ENCODE results near the gene GCFC2.

GCFC2 gene

DNA sequence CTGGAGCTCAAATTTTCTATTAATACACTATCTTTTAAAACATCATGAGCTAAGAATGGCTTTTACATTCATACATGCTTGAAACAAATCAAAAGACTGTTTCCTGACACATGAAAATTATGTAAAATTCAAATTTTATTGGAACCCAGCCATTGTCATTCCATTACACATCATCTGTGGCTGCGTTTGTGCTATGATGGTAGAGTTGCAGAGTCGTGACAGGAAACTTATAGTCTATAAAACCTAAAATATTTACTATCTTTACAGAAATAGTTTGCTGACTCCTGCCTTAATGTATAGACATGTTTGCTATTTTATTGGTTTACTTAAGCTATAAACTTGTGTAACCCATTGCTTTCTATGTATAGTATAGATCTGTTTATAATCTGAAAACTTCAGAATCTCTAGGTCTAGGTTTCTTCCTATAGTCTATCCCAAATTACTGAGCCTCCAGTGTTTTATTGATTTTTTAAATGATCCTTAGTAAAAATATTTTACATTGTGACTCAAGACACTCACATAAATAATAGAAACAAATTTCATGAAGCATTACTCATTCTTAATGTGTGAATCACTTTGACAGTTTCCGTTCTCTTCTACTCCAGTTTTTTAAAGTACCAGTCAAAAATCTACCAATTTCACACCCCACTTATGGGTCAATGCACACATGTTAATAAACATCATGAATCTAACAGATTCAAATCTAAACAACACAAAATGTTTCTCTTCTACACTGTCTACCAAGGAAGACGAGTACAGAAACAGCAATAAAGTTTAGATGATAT lies 90.6 kb downstream of the GCFC2 start:
- Histone ChIP-seq H3K27me3 (replicated peaks; ENCODE audit: control insufficient read depth, insufficient read depth, low read length) (no peaks in the 10 kb centered on the region; the same call in 1 of the 2 replicates), H3K4me3 (replicated peaks; ENCODE audit: low read depth, low read length) (no peak overlapping the region), H3K36me3 (ENCODE audit: control insufficient read depth, insufficient read depth, low read length) (no peaks in the 10 kb centered on the region)
- TF ChIP-seq, protein P1, sequence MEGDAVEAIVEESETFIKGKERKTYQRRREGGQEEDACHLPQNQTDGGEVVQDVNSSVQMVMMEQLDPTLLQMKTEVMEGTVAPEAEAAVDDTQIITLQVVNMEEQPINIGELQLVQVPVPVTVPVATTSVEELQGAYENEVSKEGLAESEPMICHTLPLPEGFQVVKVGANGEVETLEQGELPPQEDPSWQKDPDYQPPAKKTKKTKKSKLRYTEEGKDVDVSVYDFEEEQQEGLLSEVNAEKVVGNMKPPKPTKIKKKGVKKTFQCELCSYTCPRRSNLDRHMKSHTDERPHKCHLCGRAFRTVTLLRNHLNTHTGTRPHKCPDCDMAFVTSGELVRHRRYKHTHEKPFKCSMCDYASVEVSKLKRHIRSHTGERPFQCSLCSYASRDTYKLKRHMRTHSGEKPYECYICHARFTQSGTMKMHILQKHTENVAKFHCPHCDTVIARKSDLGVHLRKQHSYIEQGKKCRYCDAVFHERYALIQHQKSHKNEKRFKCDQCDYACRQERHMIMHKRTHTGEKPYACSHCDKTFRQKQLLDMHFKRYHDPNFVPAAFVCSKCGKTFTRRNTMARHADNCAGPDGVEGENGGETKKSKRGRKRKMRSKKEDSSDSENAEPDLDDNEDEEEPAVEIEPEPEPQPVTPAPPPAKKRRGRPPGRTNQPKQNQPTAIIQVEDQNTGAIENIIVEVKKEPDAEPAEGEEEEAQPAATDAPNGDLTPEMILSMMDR (IDR thresholded peaks at IDR 0.05; ENCODE audit: insufficient read depth, low read length, poor library complexity, severe bottlenecking) = no peak
- no peak for DNase-seq (ENCODE audit: extremely low read depth, insufficient read length)

DNA sequence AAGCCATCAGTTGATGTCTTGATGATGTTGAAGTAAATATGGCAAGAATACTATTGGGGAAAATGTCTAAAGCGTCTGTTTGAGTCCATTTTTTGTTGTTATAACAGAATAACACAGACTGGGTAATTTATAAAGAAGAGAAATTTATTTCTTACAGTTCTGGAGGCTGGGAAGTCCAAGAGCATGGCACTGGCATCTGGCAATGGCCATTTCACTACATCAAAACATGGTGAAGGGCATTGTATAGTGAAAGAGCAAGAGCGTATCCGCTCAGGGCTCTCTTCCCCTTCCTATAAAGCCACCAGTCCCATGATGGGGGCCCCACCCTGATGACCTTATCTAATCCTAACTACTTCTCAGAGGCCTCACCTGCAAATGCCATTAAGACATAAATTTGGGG lies 93.8 kb downstream of the GCFC2 start:
- no peaks in the 10 kb centered on the region for H3K36me3 ChIP-seq (ENCODE audit: control insufficient read depth, insufficient read depth, low read length)
- H3K27me3 ChIP-seq (replicated peaks; ENCODE audit: control insufficient read depth, insufficient read depth, low read length) = no peaks in the 10 kb centered on the region; the same call in 1 of the 2 replicates
- TF ChIP-seq, protein P1 (IDR thresholded peaks at IDR 0.05; ENCODE audit: insufficient read depth, low read length, poor library complexity, severe bottlenecking) = no peak
- no peak overlapping the region for H3K4me3 ChIP-seq (replicated peaks; ENCODE audit: low read depth, low read length)
- no peak for DNase-seq (ENCODE audit: extremely low read depth, insufficient read length)

GRCh38 chr2:75616406-75616805 lies 94.3 kb downstream of the GCFC2 start:
- TF ChIP-seq, protein P1 (IDR thresholded peaks at IDR 0.05; ENCODE audit: insufficient read depth, low read length, poor library complexity, severe bottlenecking) = no peak
- Histone ChIP-seq H3K36me3 (ENCODE audit: control insufficient read depth, insufficient read depth, low read length) (no peaks in the 10 kb centered on the region), H3K27me3 (replicated peaks; ENCODE audit: control insufficient read depth, insufficient read depth, low read length) (no peaks in the 10 kb centered on the region)

GRCh38 chr2:75614162-75614651 lies 96.5 kb downstream of the GCFC2 start:
- H3K36me3 ChIP-seq (ENCODE audit: control insufficient read depth, insufficient read depth, low read length) = no peaks in the 10 kb centered on the region
- no peak overlapping the region for H3K4me3 ChIP-seq (replicated peaks; ENCODE audit: low read depth, low read length)
- no peaks in the 10 kb centered on the region; the same call in none of the 2 replicates for H3K27me3 ChIP-seq (replicated peaks; ENCODE audit: control insufficient read depth, insufficient read depth, low read length)
- no peak for DNase-seq (ENCODE audit: extremely low read depth, insufficient read length)
- TF ChIP-seq, protein P1 (IDR thresholded peaks at IDR 0.05; ENCODE audit: insufficient read depth, low read length, poor library complexity, severe bottlenecking) = no peak

More at GRCh38 chr2:75616406-75616805, 94.3 kb downstream of the GCFC2 start:
- H3K4me3 ChIP-seq (replicated peaks; ENCODE audit: low read depth, low read length) = no peak overlapping the region
- DNase-seq (ENCODE audit: extremely low read depth, insufficient read length) = no peak

DNA sequence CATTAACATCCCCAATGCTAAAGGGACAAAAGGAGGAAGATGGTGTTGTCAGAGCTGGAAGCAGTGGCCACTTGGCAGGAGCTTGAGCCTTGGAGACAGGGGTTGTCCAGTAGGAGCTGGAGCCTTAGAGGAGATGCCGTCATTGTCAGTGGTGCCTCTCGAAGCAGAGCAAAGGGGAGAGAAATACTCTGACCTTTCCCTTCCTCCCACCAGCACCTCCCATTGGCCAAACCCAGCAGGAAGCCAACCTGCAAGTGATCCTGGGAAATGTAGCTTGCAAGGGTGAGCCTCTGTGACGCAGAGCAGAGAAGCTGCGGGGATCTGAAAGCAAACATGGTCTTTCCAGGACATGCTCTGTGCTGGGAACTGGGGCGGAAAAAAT lies 97.9 kb downstream of the GCFC2 start:
- TF ChIP-seq, protein P1 (IDR thresholded peaks at IDR 0.05; ENCODE audit: insufficient read depth, low read length, poor library complexity, severe bottlenecking) = no peak
- no peaks in the 10 kb centered on the region for H3K36me3 ChIP-seq (ENCODE audit: control insufficient read depth, insufficient read depth, low read length)
- DNase-seq (ENCODE audit: extremely low read depth, insufficient read length) = no peak
- H3K4me3 ChIP-seq (replicated peaks; ENCODE audit: low read depth, low read length) = no peak overlapping the region
- H3K27me3 ChIP-seq (replicated peaks; ENCODE audit: control insufficient read depth, insufficient read depth, low read length) = no peaks in the 10 kb centered on the region; the same call in none of the 2 replicates
